GM12892 (cell line): ENCODE results near the gene SYNJ1.

ENCODE experiments used
- POLR2A ChIP-seq: IDR thresholded peaks from 2 replicates; pipeline ENCODE4 v1.6.1; 2011; ENCODE audit warnings: low read depth, low read length, control low read depth
- POLR2AphosphoS5 ChIP-seq: IDR thresholded peaks from 2 replicates; pipeline ENCODE4 v1.6.1; 2011; ENCODE audit warnings: low read depth, low read length, control low read depth
- TAF1 ChIP-seq: IDR thresholded peaks from 2 replicates; pipeline ENCODE4 v1.6.1; 2011; ENCODE audit warnings: low read depth, mild to moderate bottlenecking, control low read depth, low read length, borderline replicate concordance

DNA sequence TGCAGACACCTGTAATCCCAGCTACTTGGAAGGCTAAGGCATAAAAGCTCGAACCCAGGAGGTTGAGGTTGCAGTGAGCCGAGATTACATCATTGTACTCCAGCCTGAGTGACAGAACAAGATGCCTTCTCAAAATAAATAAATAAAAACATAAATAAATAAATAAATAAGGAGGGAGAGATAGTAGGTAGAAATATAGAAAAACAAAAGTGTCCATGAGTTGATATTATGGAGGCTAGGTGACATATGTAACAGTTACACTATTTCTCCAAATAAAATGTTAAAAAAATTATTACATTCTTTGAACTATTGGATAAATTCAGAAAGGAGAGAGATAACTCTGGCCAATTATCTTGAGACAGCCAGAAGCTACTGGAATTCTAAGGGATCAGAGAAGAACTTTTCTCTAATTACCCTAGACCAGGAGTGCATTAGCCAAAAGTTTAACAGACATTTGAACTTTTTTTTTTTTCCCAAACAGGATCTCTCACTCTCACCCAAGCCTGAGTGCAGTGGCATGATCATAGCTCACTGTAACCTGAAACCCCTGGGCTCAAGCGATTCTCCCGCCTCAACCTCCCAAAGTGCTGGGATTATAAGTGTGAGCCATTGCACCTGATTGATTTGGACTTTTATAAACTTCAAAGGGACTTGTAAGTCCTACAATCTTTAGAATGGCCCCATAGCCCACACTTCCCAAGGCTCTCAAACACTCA, 17.6 kb downstream of the SYNJ1 start:
- TF ChIP-seq POLR2AphosphoS5 (no peak), POLR2A (no peak), TAF1 (no peak)
